LHCN-M2 (cell line): ENCODE measurements around the gene LYL1. TPM values are rescaled to one million over a fixed set of nuclear protein-coding genes. Genes with fewer than 3 reads are reported as not detected.

ENCODE experiments used
- DNase-seq: peaks from one replicate; pipeline ENCODE4 v3.0.0-alpha.2; 2012; ENCODE audit warnings: low read depth
- total RNA-seq: library from RNA; depleted of rRNA; stranded (reverse); fragments of >200 nt; gene quantifications from 2 replicates; pipeline ENCODE4 v1.2.3, GENCODE V29; 2014; rRNA removed

The LYL1 gene
- total RNA-seq, 1 experiment from 2014 or later: not detected

DNA sequence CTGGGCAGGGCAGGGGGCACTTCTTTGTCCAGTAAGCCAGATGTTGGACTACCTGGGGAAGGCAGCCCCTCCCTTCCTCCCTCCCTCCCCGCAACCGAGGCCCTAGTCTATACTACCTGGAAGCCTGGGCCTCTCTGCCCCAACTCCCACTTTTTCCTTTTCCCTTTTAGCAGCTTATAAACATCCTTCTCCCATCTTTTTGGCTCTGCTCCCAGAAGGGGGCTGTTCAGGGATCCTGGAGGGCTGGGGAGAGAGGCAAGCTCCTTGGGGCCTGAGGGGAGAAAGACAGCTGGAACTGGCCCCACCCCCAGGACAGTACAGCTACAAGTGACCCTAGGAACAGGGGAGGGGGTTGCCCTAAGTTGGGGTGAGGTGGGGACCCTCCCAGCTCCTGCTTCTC is 44.9 kb downstream of the LYL1 start:
- no peak for DNase-seq

DNA sequence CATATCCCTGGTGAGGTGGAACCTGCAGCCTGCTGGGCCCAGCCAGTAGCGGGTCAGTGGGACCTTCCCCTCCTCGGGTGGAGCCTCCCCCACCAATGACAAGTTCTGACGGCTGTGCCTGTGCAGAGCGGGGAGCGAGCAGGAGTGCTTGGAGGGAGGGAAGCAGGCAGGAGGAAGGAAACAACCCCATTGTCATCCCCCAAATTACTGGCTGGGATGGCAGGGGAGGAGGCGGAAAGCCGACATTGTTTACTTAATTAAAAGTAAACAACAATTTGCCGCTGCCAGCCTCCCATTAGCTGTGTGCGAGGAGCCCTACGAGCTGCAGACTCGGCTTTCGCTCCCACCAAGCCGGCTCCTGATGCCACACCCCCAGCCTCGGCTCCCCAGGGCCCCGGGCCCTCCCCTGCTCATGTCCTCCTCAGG is 45.5 kb downstream of the LYL1 start:
- DNase-seq: no peak

DNA sequence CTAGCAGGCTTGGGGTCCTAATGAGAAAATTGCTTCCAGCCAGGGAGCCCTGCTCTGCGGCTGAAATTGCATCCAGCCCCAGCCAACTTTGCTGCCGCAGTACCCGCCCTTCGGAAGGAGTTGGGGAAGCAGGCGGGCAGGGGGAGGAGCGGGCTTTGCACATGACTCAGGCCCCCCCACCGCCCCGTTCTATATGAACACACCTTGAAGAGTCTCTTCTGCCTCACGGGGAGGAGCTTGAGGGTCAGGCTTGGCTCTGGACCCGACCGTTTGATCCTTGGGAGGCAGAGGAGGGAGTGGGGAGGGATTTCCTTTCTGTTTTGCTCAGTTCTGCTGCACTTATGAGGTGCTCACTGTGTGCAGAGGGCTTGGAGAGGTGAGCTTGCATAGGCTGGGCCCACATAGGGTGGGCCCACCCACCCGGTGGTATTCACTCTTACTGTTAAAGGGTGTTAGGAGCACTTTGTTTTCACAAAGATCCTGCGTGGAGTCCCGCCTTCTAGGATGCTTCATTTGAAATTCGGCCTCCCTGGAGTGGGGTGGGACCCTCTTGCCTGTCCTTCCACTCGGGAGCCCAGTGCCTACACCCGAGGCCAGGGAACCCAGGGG is 46.5 kb downstream of the LYL1 start:
- DNase-seq: no peak

DNA sequence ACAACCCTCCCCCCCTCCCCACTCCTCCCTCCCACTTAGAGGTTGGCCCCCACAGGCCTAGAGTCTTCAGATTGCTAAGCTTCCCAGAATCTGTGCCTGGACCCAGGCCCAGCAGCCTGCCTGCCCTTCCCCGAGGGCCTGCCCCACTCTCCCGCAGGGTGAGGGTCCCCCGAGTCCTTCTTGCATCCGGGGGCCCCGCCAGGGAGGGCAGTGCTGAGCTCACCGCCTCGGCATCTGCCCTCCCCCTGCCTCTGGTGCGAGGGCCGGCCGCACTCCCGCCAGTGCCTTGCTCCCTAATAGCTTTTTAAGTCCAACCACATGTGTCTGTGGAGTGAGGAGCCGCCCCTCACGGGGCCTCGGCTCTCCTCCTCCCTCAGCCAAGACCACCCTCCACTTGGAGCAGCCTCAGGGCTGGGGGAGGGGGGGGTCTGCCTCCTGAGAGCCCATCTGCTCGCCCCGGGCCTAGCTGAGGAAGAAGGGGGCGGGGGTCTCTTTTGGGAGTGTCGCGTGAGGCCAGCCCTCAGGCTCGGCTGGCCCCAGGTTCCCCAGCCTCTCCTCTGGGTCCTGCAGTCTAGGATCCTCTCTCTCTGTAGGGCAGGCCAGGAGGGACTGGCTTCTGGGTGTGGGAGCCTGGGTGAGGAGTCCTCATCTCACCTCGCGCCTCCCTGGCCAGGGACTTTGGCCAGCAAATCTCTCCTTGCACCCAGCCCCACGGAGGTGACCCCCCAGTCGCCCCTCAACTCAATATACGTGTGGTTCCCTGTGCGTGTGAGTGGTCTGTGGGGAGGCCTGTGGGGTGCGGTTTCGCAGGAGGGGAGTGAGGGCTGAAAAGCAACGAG is 47.2 kb downstream of the LYL1 start:
- peak; percentile 64 for DNase-seq

DNA sequence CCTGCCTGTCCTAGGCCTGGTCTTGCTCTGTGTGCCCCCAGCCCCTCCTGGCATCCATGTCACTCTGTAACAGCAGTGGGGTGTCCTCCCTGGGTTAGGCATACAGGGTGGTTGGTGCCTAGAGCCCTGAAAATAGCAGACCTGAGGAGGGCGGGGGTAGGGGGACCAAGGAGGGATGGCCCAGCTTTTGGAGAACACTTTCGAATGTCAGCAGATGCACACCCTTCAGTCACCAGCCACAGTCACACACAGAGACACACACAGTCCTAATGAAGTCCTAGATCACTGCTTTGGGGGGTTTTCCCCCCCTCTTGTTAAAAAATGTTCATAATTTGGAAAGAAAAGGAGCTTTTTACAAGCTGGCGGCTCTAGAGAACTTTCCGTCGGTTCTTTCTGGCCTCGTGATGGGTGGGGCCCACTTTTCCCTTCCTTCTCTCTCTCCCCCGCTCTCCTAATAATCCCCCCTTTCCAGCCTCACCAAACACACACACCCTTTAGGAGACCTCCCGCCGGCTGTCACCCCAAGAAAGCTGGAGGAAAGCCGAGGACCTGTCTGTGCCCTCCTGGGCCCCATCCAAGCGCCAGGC is 47.9 kb downstream of the LYL1 start:
- DNase-seq: no peak

DNA sequence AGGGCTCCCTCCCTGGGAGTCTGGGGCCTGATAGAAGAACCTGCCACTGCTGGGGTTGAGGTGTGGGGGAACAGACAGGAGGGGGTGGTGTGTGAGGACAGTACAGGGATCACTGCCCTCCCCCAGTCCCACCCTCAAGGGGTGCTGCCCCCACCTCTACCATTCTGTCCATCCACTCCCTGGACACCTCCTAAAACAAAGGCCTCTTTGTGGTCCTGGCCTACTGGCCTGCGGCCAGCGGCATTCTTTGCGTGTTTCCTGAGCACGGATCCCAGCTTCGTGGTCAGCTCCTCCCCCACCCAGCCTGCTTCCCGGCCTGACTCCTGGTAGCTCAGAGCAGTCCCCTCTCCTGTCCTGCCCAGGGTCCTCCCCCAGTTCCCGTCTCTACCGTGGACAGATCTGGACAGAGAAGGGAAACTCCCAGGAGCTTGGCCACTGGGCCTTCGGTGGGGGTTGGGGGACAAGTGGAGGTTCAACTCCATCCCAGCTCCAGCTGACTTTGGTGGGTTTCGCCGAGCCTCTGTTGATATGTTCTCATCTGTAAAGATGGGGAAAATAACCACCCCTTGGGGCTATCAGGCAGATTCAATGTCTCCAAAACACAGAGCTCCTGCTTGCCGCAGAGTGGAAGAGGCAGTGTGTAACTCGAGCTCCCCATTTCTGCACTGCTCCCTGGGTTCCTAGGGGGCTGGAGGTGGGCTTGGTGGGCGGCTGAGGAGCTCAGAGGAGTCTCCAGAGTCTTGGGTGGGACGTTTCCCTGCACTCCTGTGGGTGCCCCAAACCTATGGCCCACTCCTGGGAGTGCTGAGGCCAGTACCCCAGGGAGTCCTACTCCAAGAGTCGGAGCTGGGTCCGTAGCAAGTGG is 48.7 kb downstream of the LYL1 start:
- peak; percentile 90 for DNase-seq

DNA sequence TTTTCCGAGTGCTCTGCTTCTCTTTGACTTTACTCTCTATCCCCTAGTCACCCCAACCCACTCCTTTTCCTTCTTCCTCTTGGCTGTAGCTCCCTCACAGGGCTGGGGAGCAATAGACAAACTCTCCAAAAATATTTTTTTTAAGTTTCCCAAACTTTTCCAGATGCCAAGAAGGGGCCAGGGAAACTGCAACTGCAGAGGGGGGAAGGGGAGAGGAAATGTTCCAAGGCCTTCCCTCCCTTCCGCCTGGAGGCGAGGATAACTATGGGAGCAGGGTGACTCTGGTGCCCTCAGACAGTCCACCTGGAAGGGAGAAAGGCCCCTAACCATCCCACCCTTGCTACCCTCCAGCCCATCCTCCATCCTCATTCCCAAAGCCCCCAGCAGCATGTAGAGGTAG is 49.4 kb downstream of the LYL1 start:
- no peak for DNase-seq

DNA sequence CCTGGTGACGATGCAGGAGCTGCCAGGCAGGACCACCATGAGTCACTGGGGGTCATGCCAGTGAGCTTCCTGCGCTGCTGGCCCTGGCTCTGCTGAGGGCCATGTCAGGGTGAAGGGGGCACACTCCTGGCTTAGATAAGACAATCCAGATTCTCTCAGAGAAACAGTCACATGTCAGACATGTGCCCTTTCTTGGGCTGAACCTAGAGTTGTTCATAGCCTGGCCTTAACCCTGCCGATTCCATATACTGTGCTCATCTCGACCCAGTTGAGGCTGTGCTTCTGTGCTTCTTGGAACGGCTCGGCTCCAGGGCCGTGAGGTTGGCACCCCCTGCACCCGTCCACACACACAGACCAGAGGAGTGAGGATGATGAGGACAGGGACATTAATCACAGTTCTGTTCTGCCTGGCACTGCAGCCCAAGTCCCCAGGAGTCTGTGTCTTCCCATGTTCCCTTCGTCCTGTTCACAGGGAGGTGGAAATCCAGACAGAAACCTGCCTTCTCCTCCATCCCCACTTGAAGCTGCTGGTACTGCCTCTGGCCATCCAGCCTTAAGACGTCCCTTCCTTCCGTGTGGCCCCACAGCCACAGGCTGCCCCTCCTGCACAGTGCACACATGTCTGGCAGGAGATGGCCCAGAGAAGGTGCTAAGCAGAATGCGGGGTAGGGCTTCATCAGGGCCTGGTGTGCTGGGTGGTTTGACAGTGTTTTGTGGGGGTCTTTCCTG is 50.0 kb downstream of the LYL1 start:
- no peak for DNase-seq

DNA sequence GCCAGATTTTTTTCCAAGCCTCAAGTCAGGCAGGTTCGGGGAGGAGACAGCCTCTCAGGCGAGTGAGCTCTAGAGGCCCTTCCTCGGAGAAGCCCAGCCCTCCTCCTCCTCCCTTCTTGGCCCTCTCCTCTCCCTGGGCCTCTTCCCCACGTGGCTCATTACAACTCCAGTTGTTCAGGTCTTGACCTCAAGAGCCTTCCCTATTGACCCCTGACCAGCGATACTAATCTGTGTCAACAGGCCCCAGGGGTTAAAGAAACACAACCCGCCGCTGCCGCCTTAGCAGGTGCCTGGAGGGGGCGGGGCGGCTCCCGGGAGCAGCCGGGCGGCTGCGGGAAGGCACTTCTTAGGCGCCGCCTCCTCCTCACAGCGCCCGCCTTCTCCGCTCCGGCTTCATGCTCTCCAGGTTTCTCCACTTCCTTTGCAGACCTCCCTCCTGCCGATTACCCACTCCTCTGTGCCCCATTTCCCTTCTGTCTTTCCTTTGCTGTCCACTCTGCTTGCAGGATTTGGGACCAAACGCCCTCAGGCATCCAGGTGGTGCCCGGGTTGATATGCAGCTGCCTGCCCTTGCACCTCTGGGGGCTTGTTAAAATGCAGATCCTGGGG is 51.0 kb downstream of the LYL1 start:
- DNase-seq: peak; percentile 83

DNA sequence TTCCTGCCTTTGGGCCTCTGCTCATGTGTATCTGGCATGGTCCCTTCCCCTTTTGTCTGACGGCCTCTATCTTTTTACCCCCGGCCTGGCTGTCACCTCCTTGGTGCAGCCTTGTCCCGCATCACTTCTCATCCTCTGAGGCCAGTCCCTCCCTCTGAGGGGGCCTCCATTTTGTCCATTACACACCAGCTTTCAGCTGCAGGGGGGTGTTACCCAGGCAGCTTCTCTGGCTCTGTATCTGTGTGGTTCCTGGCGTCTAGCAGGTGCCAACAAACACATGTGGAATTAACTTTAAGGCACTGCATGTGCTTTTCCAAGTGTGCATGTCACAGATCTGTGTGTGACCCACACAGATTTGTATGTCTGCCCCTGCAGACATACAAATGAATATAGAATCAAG is 52.4 kb downstream of the LYL1 start:
- DNase-seq: no peak

Other genes with a start within 250 kb of the LYL1 start
- gene DNASE2, start 221.4 kb downstream of the LYL1 start, total RNA-seq: 17.2 and 18.9 TPM in 2 replicates
- not detected in 2 replicates for gene KLF1, start 215.7 kb downstream of the LYL1 start, total RNA-seq
- gene GCDH, start 211.7 kb downstream of the LYL1 start, total RNA-seq: 24.6 and 31.9 TPM in 2 replicates
- 0.17 TPM in 1 of 2 replicates, not detected in the other for gene SYCE2, start 183.6 kb downstream of the LYL1 start, total RNA-seq
- 64.0 and 77.4 TPM in 2 replicates for gene FARSA, start 169.1 kb downstream of the LYL1 start, total RNA-seq
- 1,263 and 1,378 TPM in 2 replicates for gene CALR, start 164.2 kb downstream of the LYL1 start, total RNA-seq
- gene RAD23A, start 157.0 kb downstream of the LYL1 start, total RNA-seq: 158 and 176 TPM in 2 replicates
- 59.3 and 71.9 TPM in 2 replicates for gene GADD45GIP1, start 145.6 kb downstream of the LYL1 start, total RNA-seq
- 0.06 TPM in 1 of 2 replicates, not detected in the other for gene DAND5, start 133.3 kb downstream of the LYL1 start, total RNA-seq
- 9.2 and 13.9 TPM in 2 replicates for gene NFIX, start 107.4 kb downstream of the LYL1 start, total RNA-seq
- 39.6 and 40.0 TPM in 2 replicates for gene TRMT1, start 13.9 kb upstream of the LYL1 start, total RNA-seq
- 84.1 and 86.1 TPM in 2 replicates for gene NACC1, start 15.4 kb upstream of the LYL1 start, total RNA-seq
- 76.4 and 78.6 TPM in 2 replicates for gene STX10, start 47.5 kb upstream of the LYL1 start, total RNA-seq
- gene IER2, start 47.6 kb upstream of the LYL1 start, total RNA-seq: 13.6 and 14.7 TPM in 2 replicates